Naive thymus-derived CD4-positive, alpha-beta T cell (primary cell): ENCODE results near the gene VSTM2L. TPM values are rescaled to one million over a fixed set of nuclear protein-coding genes. Genes with fewer than 3 reads are reported as not detected.

Source experiments
- ATAC-seq: fragments of 150-1000 bp; cut with Tn5 transposase; 2 replicates; pipeline ENCODE4 v1.10.0; 2021; ENCODE audit warnings: mild to moderate bottlenecking, moderate library complexity
- CTCF ChIA-PET: fragments of 350-600 bp; sonication (Branson Sonifier 250); formaldehyde crosslinking; loops from one replicate; lab custom pipeline; 2021; ENCODE audit warnings: antibody characterized with exemption; lab: Charles Lee
- POLR2A ChIA-PET: fragments of 350-600 bp; sonication (Branson Sonifier 250); formaldehyde crosslinking; loops from one replicate; lab custom pipeline; 2021; ENCODE audit warnings: antibody characterized with exemption, inconsistent platforms; lab: Charles Lee
- DNase-seq, 9 donors: peaks; one replicate each; pipeline versions ENCODE4 v3.0.0 to v3.0.0-alpha.2; 2020 to 2022; ENCODE audit warnings: mixed read lengths in 1 of 9
- H3K27ac ChIP-seq: one replicate; pipeline ENCODE4 v1.7.0; 2013; ENCODE audit warnings: mild to moderate bottlenecking, low read depth, low read length, moderate library complexity
- H3K27me3 ChIP-seq, 2 donors: one replicate each; pipeline ENCODE4 v1.7.0; 2013; ENCODE audit warnings: low read length in 2 of 2, mild to moderate bottlenecking in 2 of 2, moderate library complexity in 2 of 2; ENCODE audit not compliant: control insufficient read depth in 2 of 2, insufficient read depth in 2 of 2
- H3K36me3 ChIP-seq, 3 experiments: 1 replicate in 2 of 3; 2 replicates in 1 of 3; pipeline ENCODE4 v1.7.0; 2013; ENCODE audit warnings: low read length in 3 of 3, mild to moderate bottlenecking in 3 of 3, moderate library complexity in 1 of 3; ENCODE audit not compliant: insufficient read depth in 3 of 3, control insufficient read depth in 2 of 3
- H3K4me1 ChIP-seq, 2 donors: one replicate each; pipeline ENCODE4 v1.7.0; 2013; ENCODE audit warnings: low read length in 2 of 2, mild to moderate bottlenecking in 2 of 2, moderate library complexity in 1 of 2; ENCODE audit not compliant: control insufficient read depth in 2 of 2, insufficient read depth in 2 of 2
- H3K4me3 ChIP-seq: 2 replicates; pipeline ENCODE4 v1.7.0; 2013; ENCODE audit warnings: mild to moderate bottlenecking, low read length
- H3K9me3 ChIP-seq, 3 experiments: 1 replicate in 2 of 3; 2 replicates in 1 of 3; pipeline ENCODE4 v1.7.0; 2013; ENCODE audit warnings: low read length in 3 of 3; ENCODE audit not compliant: control insufficient read depth in 2 of 3
- H3K27ac Mint-ChIP-seq, 9 donors: one replicate each; pipeline ENCODE4 v1.8.0; 2020 to 2022; ENCODE audit warnings: mixed read lengths in 9 of 9, mild to moderate bottlenecking in 8 of 9, moderate library complexity in 5 of 9, inconsistent platforms in 2 of 9
- H3K27me3 Mint-ChIP-seq, 5 donors: one replicate each; pipeline ENCODE4 v1.8.0; 2021 to 2022; ENCODE audit warnings: mixed read lengths in 5 of 5, mild to moderate bottlenecking in 1 of 5
- H3K36me3 Mint-ChIP-seq, 5 donors: one replicate each; pipeline ENCODE4 v1.8.0; 2020 to 2022; ENCODE audit warnings: mixed read lengths in 5 of 5, mild to moderate bottlenecking in 3 of 5, inconsistent platforms in 1 of 5
- H3K4me1 Mint-ChIP-seq, 7 donors: one replicate each; pipeline ENCODE4 v1.8.0; 2020 to 2022; ENCODE audit warnings: mixed read lengths in 7 of 7, mild to moderate bottlenecking in 3 of 7, inconsistent platforms in 1 of 7
- H3K4me3 Mint-ChIP-seq, 10 donors: one replicate each; pipeline ENCODE4 v1.8.0; 2020 to 2022; ENCODE audit warnings: mild to moderate bottlenecking in 10 of 10, mixed read lengths in 10 of 10, moderate library complexity in 6 of 10, inconsistent platforms in 2 of 10
- H3K9me3 Mint-ChIP-seq, 11 donors: one replicate each; pipeline ENCODE4 v1.8.0; 2020 to 2022; ENCODE audit warnings: mixed read lengths in 11 of 11, mild to moderate bottlenecking in 4 of 11, inconsistent platforms in 1 of 11, moderate library complexity in 1 of 11
- intact Hi-C, 2 donors: fragments of 100-400 bp; cut with micrococcal nuclease; formaldehyde crosslinking; loops; one replicate each; pipeline ENCODE4 v1.15.1; 2023
- polyA plus RNA-seq, 2 donors: library from polyadenylated mRNA; unstranded; fragments of 300-500 nt; fragmentation: Illumina TruSeq; gene quantifications; one replicate each; pipeline ENCODE4 v1.2.3, GENCODE V29; 2021
- total RNA-seq, 6 experiments: library from RNA in 5 of 6; stranded (reverse) in 5 of 6; gene quantifications; 1 replicate in 5 of 6; 2 replicates in 1 of 6; pipeline ENCODE4 v1.2.3 and lab custom pipeline; 2021 to 2026

The VSTM2L gene
- total and polyA plus RNA-seq, 7 experiments from 2014 or later = 0.12 TPM; not detected in 6

GRCh38 chr20:37904008-37904642 lies 1.2 kb downstream of the VSTM2L start:
- H3K9me3 Mint-ChIP-seq = peaks cover 0 to 4% (median 0%) of the 10 kb centered on the region in 11 donors
- no peak for ATAC-seq
- no peak overlapping the region for H3K4me3 ChIP-seq
- H3K36me3 Mint-ChIP-seq = peaks cover 0 to 8% (median 3%) of the 10 kb centered on the region in 5 donors
- peaks cover 6 to 18% (median 11%) of the 10 kb centered on the region in 7 donors for H3K4me1 Mint-ChIP-seq
- H3K27ac ChIP-seq = no peak overlapping the region
- H3K4me3 Mint-ChIP-seq = peak overlapping the region; percentile 56 to 83 (median 72)
- peaks cover 65 to 85% (median 72%) of the 10 kb centered on the region in 5 donors for H3K27me3 Mint-ChIP-seq
- no peaks in the 10 kb centered on the region for H3K9me3 ChIP-seq
- peaks cover 0 to 5% of the 10 kb centered on the region in 2 donors for H3K27me3 ChIP-seq
- peak overlapping the region in 1 of 9 donors; percentile 82 for H3K27ac Mint-ChIP-seq
- intact Hi-C loops = no loop called here
- H3K4me1 ChIP-seq = no peaks in the 10 kb centered on the region
- DNase-seq = no peak
- CTCF ChIA-PET = no interaction called here
- POLR2A ChIA-PET = no interaction called here
- no peaks in the 10 kb centered on the region for H3K36me3 ChIP-seq

GRCh38 chr20:37904845-37905373 lies 2.0 kb downstream of the VSTM2L start:
- DNase-seq (no peak), ATAC-seq (no peak)
- Mint-ChIP-seq H3K4me1 (peaks cover 6 to 18% (median 11%) of the 10 kb centered on the region in 7 donors), H3K4me3 (peak overlapping the region in 1 of 10 donors; percentile 33), H3K27me3 (peaks cover 63 to 79% (median 68%) of the 10 kb centered on the region in 5 donors), H3K36me3 (peaks cover 0 to 8% (median 3%) of the 10 kb centered on the region in 5 donors), H3K9me3 (peaks cover 0 to 4% (median 0%) of the 10 kb centered on the region in 11 donors), H3K27ac (no peak overlapping the region)
- ChIA-PET CTCF (no interaction called here), POLR2A (no interaction called here)
- H3K27me3 ChIP-seq = peaks cover 0 to 5% of the 10 kb centered on the region in 2 donors
- no peaks in the 10 kb centered on the region for H3K9me3 ChIP-seq
- H3K27ac ChIP-seq = no peak overlapping the region
- no peaks in the 10 kb centered on the region for H3K36me3 ChIP-seq
- intact Hi-C loops = no loop called here
- no peaks in the 10 kb centered on the region for H3K4me1 ChIP-seq
- H3K4me3 ChIP-seq = no peak overlapping the region

DNA sequence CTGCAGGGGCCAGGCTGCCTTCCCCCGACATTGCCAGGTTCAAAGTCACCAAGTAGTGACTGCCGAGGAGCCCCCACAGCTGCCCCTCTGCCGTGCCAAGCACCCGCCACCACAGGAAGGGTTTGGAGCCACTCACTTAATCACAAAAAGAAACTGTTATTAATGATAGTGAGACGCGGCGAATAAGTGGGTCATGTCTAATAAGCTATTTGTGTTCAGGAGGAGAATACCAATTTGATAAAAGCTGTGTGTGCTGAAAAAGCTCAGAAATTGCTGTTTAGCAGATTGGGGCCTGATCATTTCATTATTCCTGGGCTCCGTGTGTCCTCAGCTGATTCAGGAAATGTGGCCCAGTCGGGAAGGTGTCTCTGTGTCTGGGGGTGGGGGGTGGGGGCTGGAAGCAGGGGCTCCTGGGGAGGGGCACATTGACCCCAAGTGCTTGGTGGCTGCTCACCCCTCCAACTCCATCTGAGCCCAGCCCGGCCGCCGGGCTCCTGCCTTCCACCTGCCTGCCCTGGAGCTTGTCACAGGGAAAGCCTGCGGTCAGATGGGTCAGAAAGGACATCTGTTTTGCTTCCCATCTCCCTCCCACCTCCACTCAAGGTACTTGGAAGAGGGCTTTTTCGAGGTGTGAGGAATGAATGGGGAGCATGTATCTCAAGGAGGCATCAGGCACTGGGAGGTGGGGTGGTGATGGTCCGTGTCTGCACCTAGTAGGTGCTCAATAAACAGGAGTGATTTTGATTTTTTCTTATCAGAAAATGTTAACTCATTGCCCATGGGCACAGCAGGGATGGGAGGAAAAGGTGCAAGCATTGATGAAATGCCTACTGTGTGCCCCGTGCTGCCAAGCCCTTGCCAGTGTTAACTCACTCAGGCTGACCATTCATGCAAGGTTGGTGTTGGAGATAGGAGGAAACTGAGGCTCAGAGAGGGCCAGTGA lies 3.0 kb downstream of the VSTM2L start:
- H3K27me3 Mint-ChIP-seq = peaks cover 57 to 72% (median 67%) of the 10 kb centered on the region in 5 donors
- H3K9me3 Mint-ChIP-seq = peaks cover 0 to 4% (median 0%) of the 10 kb centered on the region in 11 donors
- Histone ChIP-seq H3K36me3 (no peaks in the 10 kb centered on the region), H3K9me3 (no peaks in the 10 kb centered on the region), H3K27ac (no peak overlapping the region), H3K4me3 (no peak overlapping the region), H3K27me3 (peaks cover 0 to 5% of the 10 kb centered on the region in 2 donors), H3K4me1 (no peaks in the 10 kb centered on the region)
- intact Hi-C loops = no loop called here
- DNase-seq (no peak), ATAC-seq (no peak)
- ChIA-PET POLR2A (no interaction called here), CTCF (no interaction called here)
- no peak overlapping the region for H3K27ac Mint-ChIP-seq
- H3K4me3 Mint-ChIP-seq = no peak overlapping the region
- peaks cover 0 to 7% (median 3%) of the 10 kb centered on the region in 5 donors for H3K36me3 Mint-ChIP-seq
- H3K4me1 Mint-ChIP-seq = peaks cover 6 to 17% (median 11%) of the 10 kb centered on the region in 7 donors

GRCh38 chr20:37907330-37907676 lies 4.4 kb downstream of the VSTM2L start:
- Mint-ChIP-seq H3K4me3 (no peak overlapping the region), H3K36me3 (peaks cover 0 to 4% (median 3%) of the 10 kb centered on the region in 5 donors), H3K9me3 (peaks cover 0 to 3% (median 0%) of the 10 kb centered on the region in 11 donors), H3K4me1 (peaks cover 5 to 12% (median 8%) of the 10 kb centered on the region in 7 donors), H3K27me3 (peaks cover 49 to 67% (median 58%) of the 10 kb centered on the region in 5 donors), H3K27ac (no peak overlapping the region)
- Histone ChIP-seq H3K27me3 (peaks cover 0 to under 1% of the 10 kb centered on the region in 2 donors), H3K27ac (no peak overlapping the region), H3K4me1 (no peaks in the 10 kb centered on the region), H3K9me3 (no peaks in the 10 kb centered on the region), H3K4me3 (no peak overlapping the region), H3K36me3 (no peaks in the 10 kb centered on the region)
- intact Hi-C loops = no loop called here
- ChIA-PET CTCF (no interaction called here), POLR2A (no interaction called here)
- no peak for ATAC-seq
- no peak for DNase-seq

DNA sequence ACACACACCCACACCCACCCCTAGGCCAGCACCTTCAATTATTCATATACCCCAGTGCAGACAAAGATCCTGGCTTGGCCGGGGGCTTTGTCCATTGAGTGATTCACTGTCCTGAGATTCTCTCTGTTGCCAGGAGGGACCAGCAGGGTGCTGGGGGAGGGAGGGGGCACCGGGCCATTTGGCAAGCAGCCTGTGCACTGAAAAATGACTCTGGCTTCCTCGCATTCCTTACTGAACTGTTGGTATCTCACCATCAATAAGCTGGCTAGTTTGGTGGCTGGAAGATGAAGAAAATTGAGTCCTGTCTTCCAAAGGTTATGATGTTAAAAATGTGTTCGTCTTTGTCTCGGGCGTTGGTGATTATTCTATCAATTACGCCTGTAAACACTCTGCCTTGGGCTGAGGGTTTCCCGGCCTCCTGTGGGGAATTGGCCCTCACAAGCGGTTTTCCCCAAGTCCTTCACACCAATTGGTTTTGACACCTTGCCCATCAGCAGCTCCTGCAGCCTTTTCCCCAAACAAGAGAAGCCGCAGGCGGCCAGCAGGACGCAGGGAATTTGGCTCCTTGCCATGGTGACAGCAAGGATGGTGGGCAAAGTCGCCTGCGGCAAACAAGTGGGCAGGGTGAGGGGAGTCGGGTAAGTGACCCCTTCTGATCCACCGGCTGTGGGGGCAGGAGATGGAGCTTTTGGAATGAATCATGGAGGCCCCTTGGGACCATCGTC lies 4.9 kb downstream of the VSTM2L start:
- intact Hi-C loops = no loop called here

DNA sequence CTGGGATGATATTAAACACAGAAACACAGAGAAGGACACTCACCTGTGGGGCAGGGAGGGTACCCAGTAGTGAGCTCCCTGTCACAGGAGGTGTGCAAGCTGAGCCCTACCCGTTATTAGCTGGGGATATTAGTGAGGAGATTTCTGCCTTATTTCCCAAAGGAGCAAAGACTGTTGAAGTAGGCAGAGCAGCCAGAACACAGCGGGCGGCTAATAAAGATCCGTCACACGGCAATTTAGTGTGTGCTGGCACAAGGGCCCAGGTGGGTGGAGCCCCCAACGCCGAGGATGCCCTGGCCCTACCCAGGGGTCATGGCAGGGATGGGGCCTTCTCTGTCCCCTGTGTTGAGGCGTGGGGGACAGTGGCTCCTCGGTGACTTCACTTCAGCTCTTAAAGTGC lies 8.3 kb downstream of the VSTM2L start:
- Histone ChIP-seq H3K27ac (no peak overlapping the region), H3K9me3 (no peaks in the 10 kb centered on the region), H3K4me3 (no peak overlapping the region), H3K36me3 (no peaks in the 10 kb centered on the region), H3K4me1 (peaks cover 0 to 6% of the 10 kb centered on the region in 2 donors), H3K27me3 (no peaks in the 10 kb centered on the region)
- intact Hi-C loops = no loop called here
- H3K4me3 Mint-ChIP-seq = no peak overlapping the region
- H3K4me1 Mint-ChIP-seq = peaks cover 6 to 23% (median 18%) of the 10 kb centered on the region in 7 donors
- H3K27me3 Mint-ChIP-seq = peaks cover 28 to 69% (median 44%) of the 10 kb centered on the region in 5 donors
- H3K27ac Mint-ChIP-seq = no peak overlapping the region
- H3K36me3 Mint-ChIP-seq = peaks cover 0 to 3% (median 0%) of the 10 kb centered on the region in 5 donors
- POLR2A ChIA-PET = no interaction called here
- no peak for ATAC-seq
- H3K9me3 Mint-ChIP-seq = peaks cover 0 to 2% (median 0%) of the 10 kb centered on the region in 11 donors
- CTCF ChIA-PET = no interaction called here
- no peak for DNase-seq

More for the DNA sequence above, 4.9 kb downstream of the VSTM2L start:
- DNase-seq (no peak), ATAC-seq (no peak)
- Mint-ChIP-seq H3K27me3 (peaks cover 53 to 71% (median 61%) of the 10 kb centered on the region in 5 donors), H3K4me3 (no peak overlapping the region), H3K36me3 (peaks cover 0 to 4% (median 3%) of the 10 kb centered on the region in 5 donors), H3K4me1 (peaks cover 4 to 14% (median 9%) of the 10 kb centered on the region in 7 donors), H3K9me3 (peaks cover 0 to 4% (median 0%) of the 10 kb centered on the region in 11 donors), H3K27ac (no peak overlapping the region)
- Histone ChIP-seq H3K27ac (no peak overlapping the region), H3K4me1 (no peaks in the 10 kb centered on the region), H3K4me3 (no peak overlapping the region), H3K9me3 (no peaks in the 10 kb centered on the region), H3K27me3 (no peaks in the 10 kb centered on the region), H3K36me3 (no peaks in the 10 kb centered on the region)
- POLR2A ChIA-PET = no interaction called here
- CTCF ChIA-PET = no interaction called here
